AG04450 (cell line): ENCODE data around the gene RAE1. TPM values are rescaled to one million over a fixed set of nuclear protein-coding genes. Genes with fewer than 3 reads are reported as not detected.

Experiments
- CTCF ChIA-PET: fragments of 300-600, 350-600 bp; formaldehyde crosslinking; extraction: SDS; loops from one replicate; lab custom pipeline; 2022; ENCODE audit warnings: antibody characterized with exemption, inconsistent platforms; lab: Charles Lee
- POLR2A ChIA-PET: fragments of 350-600 bp; formaldehyde crosslinking; extraction: SDS; loops from one replicate; lab custom pipeline; 2021; ENCODE audit warnings: antibody characterized with exemption, inconsistent platforms; lab: Yijun Ruan, JAX
- DNase-seq: peaks from one replicate; pipeline ENCODE4 v3.0.0-alpha.2; 2011; ENCODE audit warnings: low read depth, low spot score
- H3K27ac ChIP-seq: one replicate; pipeline ENCODE4 v1.5.1; 2012; ENCODE audit warnings: low read depth, low read length, control low read depth
- H3K27me3 ChIP-seq: one replicate; pipeline ENCODE4 v1.6.0; 2012; ENCODE audit warnings: low read length; ENCODE audit not compliant: control insufficient read depth, insufficient read depth
- H3K4me3 ChIP-seq: 2 replicates; pipeline ENCODE4 v1.5.1; 2011; ENCODE audit warnings: mild to moderate bottlenecking, low read depth, low read length, control low read depth
- H3K9me3 ChIP-seq: 2 replicates; pipeline ENCODE4 v1.5.1; 2012; ENCODE audit warnings: low read length; ENCODE audit not compliant: control insufficient read depth, insufficient read depth
- polyA plus RNA-seq: library from polyadenylated mRNA; depleted of rRNA; stranded (reverse); fragments of >200 nt; gene quantifications from 2 replicates; pipeline ENCODE4 v1.2.3, GENCODE V29; 2011
- TF ChIP-seq, protein P1 (sequence below): IDR thresholded peaks from 2 replicates; pipeline ENCODE4 v1.5.1; 2011; ENCODE audit warnings: low read depth, low read length, control low read depth, inconsistent platforms

The RAE1 gene
- polyA plus RNA-seq, 1 experiment, result 45.8 TPM

DNA sequence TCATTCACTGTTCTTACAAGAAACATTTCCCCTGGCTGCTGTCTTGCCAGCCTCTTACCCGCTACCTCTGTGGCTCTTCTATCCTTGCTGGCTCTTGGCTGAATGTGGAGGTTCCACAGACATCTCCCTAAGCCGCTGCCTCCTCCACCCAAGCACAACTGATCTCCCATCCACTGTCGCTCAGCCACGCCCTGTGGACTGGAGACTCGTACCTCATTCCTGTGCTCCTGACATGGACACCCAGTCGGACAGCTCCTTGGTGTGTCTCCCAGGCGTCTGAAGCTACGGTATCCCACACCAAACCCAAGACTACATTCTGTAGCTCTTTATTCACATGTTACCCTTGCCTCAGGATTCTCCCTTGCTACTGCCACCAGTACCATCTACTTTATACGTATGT is 19.3 kb downstream of the RAE1 start:
- Histone ChIP-seq H3K27ac (no peak overlapping the region), H3K4me3 (no peak overlapping the region), H3K9me3 (no peaks in the 10 kb centered on the region; the same call in 1 of the 2 replicates), H3K27me3 (no peaks in the 10 kb centered on the region)
- no peak for DNase-seq
- POLR2A ChIA-PET, result no interaction called here
- TF ChIP-seq, protein P1, sequence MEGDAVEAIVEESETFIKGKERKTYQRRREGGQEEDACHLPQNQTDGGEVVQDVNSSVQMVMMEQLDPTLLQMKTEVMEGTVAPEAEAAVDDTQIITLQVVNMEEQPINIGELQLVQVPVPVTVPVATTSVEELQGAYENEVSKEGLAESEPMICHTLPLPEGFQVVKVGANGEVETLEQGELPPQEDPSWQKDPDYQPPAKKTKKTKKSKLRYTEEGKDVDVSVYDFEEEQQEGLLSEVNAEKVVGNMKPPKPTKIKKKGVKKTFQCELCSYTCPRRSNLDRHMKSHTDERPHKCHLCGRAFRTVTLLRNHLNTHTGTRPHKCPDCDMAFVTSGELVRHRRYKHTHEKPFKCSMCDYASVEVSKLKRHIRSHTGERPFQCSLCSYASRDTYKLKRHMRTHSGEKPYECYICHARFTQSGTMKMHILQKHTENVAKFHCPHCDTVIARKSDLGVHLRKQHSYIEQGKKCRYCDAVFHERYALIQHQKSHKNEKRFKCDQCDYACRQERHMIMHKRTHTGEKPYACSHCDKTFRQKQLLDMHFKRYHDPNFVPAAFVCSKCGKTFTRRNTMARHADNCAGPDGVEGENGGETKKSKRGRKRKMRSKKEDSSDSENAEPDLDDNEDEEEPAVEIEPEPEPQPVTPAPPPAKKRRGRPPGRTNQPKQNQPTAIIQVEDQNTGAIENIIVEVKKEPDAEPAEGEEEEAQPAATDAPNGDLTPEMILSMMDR, result no peak
- CTCF ChIA-PET, result interaction anchor here (1.5 kb wide), 1 partner anchor 11 kb away, joined by 6 read pairs; no protein-coding TSS in a partner anchor

DNA sequence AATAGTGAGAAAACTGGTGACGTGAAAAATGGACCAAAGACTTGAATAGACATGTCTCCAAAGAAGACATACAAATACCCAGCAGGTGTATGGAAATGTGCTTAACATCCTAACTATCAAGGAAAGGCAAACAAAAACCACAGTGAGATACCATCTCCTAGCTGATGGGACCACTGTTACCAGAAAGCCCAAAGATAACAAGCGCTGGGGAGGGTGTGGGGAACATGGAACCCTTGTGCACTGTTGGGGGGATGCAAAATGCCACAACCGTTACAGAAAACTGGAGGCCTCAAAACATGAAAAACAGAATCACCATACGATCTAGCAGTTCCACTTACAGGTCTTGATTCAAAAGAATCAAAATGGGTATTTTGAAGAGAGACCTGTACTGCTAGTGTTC is 20.3 kb downstream of the RAE1 start:
- H3K9me3 ChIP-seq, result no peaks in the 10 kb centered on the region; the same call in 1 of the 2 replicates
- TF ChIP-seq, protein P1, result no peak
- no peak for DNase-seq
- no peak overlapping the region for H3K4me3 ChIP-seq
- H3K27ac ChIP-seq, result no peak overlapping the region
- ChIA-PET POLR2A (no interaction called here), CTCF (interaction anchor here (2.7 kb wide), 1 partner anchor 11 kb away, joined by 8 read pairs; no protein-coding TSS in a partner anchor)
- no peaks in the 10 kb centered on the region for H3K27me3 ChIP-seq

DNA sequence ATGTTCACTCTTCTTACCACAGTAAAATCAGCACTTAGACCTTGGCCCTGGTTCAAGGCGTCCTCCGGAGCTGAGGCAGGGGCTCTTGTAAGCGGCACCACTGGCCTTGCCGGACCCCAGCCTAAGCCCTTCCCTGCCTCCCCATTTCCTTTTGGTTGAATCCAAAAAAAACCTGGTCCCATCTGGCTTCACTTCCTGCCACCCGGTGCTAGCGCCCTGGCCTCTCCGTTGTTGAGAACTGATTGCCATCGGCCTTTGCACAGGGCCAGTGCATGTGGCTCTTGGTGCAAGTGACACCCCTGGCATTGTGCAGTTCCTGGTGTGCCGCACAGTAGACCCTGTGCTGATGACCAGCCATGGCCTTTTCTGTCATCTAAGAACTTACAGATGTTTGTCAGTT is 21.1 kb downstream of the RAE1 start:
- H3K4me3 ChIP-seq, result no peak overlapping the region
- H3K9me3 ChIP-seq, result no peaks in the 10 kb centered on the region; the same call in 1 of the 2 replicates
- H3K27me3 ChIP-seq, result no peaks in the 10 kb centered on the region
- TF ChIP-seq, protein P1, result no peak
- no peak for DNase-seq
- POLR2A ChIA-PET, result no interaction called here
- H3K27ac ChIP-seq, result no peak overlapping the region
- CTCF ChIA-PET, result interaction anchor here (2.7 kb wide), 1 partner anchor 10 kb away, joined by 8 read pairs; no protein-coding TSS in a partner anchor

DNA sequence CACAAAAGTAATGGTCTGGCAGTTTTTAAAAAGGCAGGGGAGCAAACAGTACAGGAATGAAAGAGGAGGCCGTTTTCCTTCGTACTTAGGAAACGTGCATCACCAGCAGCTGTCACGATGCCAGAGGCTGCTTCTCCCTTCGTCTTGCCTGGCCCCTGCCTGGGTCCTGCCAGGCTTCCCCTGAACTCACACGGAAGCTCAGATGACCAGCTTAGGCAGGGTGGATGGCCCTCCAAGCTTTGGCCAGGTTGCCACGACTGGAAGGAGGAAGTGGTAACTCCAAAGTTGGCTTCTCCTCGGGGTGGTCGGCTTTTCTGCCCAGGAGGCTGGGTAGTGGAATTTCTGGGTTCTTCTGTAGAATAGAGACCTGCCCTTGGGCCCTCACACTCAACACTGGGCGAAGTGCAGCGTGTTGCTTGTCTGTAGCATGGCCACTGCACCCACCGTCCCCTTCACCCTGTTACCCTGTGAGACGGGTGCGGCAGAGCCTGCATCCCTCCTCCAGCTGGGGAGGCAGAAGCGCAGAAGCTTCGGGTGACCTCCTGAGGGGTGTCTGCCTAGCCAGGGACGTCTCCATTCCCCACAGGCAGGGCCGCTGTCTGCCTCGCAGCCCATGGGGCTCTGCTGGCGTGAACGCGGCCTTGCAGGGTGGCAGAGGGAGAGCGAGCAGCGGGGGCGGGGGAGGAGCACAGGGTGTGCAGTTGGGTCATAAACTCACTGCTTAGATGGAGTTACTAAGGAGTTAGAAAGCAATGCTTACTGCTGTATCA is 21.7 kb downstream of the RAE1 start:
- Histone ChIP-seq H3K27ac (no peak overlapping the region), H3K9me3 (no peaks in the 10 kb centered on the region; the same call in 1 of the 2 replicates), H3K4me3 (no peak overlapping the region), H3K27me3 (no peaks in the 10 kb centered on the region)
- ChIA-PET CTCF (interaction anchor here (1.1 to 2.7 kb wide), 2 partner anchors 9 to 123 kb away, joined by 4 to 8 read pairs; no protein-coding TSS in a partner anchor), POLR2A (no interaction called here)
- no peak for DNase-seq
- TF ChIP-seq, protein P1, result no peak

DNA sequence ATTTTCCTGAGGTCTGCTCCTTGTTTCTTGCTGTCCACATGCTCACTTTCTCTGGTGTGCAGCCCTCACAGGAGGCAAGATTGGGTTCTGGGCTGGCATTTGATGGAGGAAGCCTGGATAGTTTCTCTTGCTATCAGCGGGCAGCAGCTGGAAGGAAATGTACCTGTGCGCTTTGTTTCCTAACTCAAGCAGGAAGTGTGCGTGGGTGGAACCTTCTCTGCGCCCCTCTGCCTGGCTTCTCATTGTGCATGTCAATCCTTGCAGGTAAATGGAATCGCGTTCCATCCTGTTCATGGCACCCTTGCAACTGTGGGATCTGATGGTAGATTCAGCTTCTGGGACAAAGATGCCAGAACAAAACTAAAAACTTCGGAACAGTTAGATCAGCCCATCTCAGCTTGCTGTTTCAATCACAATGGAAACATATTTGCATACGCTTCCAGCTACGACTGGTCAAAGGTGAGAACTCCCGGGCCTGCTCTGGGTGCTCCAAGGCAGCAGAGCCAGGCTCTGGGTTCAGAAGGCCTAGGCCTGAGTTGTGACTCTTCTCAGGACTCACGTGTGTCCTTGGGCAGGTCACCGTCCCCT is 23.4 kb downstream of the RAE1 start:
- no peaks in the 10 kb centered on the region; the same call in 1 of the 2 replicates for H3K9me3 ChIP-seq
- no peak overlapping the region for H3K27ac ChIP-seq
- H3K27me3 ChIP-seq, result no peaks in the 10 kb centered on the region
- TF ChIP-seq, protein P1, result no peak
- CTCF ChIA-PET, result interaction anchor here (0.6 to 0.9 kb wide), 2 partner anchors 9 to 93 kb away, joined by 3 to 4 read pairs; no protein-coding TSS in a partner anchor
- H3K4me3 ChIP-seq, result no peak overlapping the region
- no peak for DNase-seq
- POLR2A ChIA-PET, result no interaction called here
